NCI-H1417 (cell line): ENCODE data around the gene MCEMP1.

Source experiments
- DNase-seq, 3 experiments: peaks; one replicate each; lab custom pipeline; 2025; lab: John Stamatoyannopoulos, UW

MCEMP1 gene

DNA sequence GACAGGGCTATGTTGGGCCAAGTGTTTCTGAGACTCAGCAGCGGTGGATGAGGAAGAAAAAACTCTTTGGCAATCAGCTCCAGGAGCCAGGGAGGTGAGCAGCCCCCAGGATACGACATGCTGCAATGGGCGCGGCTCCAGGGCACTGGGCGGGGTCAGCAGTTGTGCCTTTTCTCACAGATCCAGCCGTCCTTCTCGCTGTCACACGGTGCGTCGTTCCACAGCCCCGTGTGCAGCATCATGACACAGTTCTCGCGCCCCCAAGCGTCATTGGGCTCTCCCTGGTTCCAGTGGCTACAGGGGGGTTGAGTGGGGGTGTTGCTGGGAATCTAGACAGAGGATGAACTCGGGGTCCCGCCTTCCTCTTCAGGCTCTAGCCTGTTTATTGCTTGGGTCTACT is 52.3 kb downstream of the MCEMP1 start:
- peak in 2 of 3 experiments; percentile 12 to 14 for DNase-seq
